ENCODE results near the gene GNL1.
A peak's percentile ranks its signal among the peaks of the same experiment; 100 is the strongest.

GNL1 gene

DNA sequence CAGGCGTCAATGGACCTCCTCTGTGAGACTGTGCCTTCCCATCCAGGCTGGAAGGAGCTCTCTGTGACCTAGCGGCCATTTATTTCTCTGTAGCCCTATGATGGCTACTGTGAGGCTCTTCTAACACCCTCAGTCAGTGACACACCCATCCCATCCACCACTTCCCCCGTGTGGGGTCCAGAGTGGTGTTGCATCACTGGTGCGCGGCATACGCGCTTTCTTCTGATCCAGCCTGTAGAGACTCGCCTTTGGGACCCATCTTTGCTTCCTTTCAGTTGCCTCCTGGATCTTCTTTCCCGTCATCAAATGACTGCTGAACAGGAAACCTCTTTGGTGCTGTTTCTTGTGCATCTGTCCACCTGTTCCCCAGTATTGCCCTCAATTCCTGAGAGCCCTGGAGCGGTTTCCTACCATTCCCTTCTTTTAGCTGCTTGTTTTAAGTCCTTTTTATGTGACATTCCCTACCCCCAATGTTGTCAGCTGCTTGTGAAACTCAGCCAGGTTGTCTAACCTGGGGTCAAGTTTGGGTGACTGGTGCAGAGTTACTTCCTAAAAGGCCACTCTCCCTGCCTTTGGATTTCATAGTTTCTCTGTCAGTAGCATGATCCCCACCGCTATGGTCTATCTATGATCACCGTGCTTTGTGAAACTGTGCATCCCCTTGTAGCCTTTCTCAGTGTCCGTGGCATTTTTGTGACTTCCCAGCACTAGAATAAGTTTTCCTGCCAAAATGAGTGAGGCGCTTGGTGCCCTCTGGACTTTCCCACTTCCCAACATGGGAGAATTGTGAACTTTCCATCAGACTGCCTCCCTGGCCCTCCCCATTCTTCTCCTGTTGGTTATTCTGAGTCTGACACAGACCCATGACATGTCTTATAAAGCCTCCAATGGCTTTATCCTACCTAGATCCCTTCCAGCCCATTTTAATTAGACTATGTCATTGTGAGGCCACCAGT is 6.5 kb upstream of the GNL1 start:
- ATAC-seq (replicated peaks; ENCODE audit: extremely low read depth, poor library complexity, severe bottlenecking): no peak

DNA sequence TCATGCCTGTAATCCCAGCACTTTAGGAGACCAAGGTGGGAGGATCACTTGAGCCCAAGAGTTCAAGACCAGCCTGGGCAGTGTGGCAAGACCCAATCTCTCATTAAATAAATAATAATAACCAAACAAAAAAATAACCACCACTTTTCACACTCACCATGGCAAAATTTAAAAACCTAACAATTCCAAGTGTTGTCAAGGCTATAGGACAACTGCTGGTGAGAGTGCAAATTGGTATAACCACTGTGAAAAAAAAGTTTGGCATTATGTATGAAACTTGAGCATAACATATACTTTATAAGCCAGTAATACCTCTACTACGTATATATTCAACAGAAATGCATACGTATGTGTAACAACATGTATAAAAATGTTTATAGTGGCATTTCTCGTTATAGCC is 4.6 kb upstream of the GNL1 start:
- ATAC-seq (replicated peaks; ENCODE audit: extremely low read depth, poor library complexity, severe bottlenecking) (no peak), DNase-seq (ENCODE audit: low spot score in 2 of 2) (no peak)
- no peaks in the 10 kb centered on the region for H3K9me3 Mint-ChIP-seq
- H3K27me3 Mint-ChIP-seq: no peaks in the 10 kb centered on the region
- H3K27ac Mint-ChIP-seq (ENCODE audit: low read depth): no peak overlapping the region
- no peak overlapping the region for H3K4me3 Mint-ChIP-seq
- peaks cover 30% of the 10 kb centered on the region for H3K4me1 Mint-ChIP-seq
- H3K36me3 Mint-ChIP-seq (ENCODE audit: insufficient read depth): peaks cover 24% of the 10 kb centered on the region

More for the DNA sequence above, 6.5 kb upstream of the GNL1 start:
- Mint-ChIP-seq H3K9me3 (no peaks in the 10 kb centered on the region), H3K27me3 (no peaks in the 10 kb centered on the region), H3K27ac (ENCODE audit: low read depth) (peak overlapping the region; percentile 71), H3K4me3 (no peak overlapping the region), H3K4me1 (peaks cover 14% of the 10 kb centered on the region), H3K36me3 (ENCODE audit: insufficient read depth) (peaks cover 8% of the 10 kb centered on the region)
- DNase-seq (ENCODE audit: low spot score in 2 of 2): no peak

DNA sequence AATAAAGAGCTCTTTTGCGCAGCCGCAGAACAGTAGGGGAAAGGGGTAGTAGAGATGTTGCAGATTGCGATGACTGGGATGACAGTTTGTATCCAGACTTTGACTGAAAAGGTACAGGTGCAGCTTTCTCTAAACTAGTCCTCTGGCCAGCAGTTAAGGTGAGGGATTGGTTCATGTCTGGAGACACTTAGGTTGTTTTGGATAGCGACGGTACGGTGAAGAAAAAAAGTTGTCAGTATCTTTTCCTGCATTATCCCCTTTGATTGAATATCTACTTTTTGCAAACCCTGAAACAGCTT is 1.3 kb upstream of the GNL1 start:
- Mint-ChIP-seq H3K4me3 (peak overlapping the region; percentile 94), H3K27ac (ENCODE audit: low read depth) (peak overlapping the region; percentile 99), H3K36me3 (ENCODE audit: insufficient read depth) (peaks cover 28% of the 10 kb centered on the region), H3K4me1 (peaks cover 61% of the 10 kb centered on the region), H3K27me3 (no peaks in the 10 kb centered on the region), H3K9me3 (no peaks in the 10 kb centered on the region)
- ATAC-seq (replicated peaks; ENCODE audit: extremely low read depth, poor library complexity, severe bottlenecking) (no peak), DNase-seq (ENCODE audit: low spot score in 2 of 2) (no peak)

DNA sequence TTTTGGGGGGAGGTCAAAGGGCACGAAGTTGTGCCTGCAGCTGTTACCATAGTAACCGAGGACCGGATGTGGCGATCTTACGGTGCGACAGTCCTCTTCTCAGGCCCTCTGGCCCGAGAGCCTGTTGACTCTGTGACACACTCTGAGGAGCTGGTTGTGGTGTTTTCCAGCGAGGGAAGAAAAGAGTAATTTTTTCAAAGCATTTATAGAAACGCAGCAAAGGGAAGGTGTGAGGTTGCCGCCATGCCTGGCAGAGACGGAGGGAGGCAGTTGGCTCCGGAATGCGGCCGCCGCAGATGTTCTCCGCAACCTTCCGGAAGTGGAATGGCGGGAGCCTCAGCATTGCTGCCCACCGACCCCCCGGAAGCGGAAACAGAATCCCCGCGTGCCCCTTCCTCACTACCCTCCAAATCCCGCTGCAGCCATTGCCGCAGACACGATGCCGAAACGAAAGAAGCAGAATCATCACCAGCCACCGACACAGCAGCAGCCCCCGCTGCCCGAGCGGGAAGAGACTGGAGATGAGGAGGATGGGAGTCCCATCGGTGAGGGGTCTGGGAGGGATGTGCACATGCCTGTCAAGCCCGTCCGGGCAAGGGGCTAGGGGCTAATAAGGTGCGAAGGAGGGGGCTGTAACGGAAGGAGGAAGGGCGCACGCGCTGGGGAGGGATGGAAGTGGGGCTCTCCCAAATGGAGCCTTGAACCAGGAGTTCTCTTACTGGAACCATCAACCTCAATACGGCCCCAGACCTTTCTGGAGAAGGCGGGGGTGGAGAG is 805 bp upstream of the GNL1 start, which contains the start of gene PRR3:
TSS of gene PRR3 (plus strand) at position 390 of the 777 bp plus-strand sequence. CDS start at position 440, 50 bp downstream.
- no peaks in the 10 kb centered on the region for H3K9me3 Mint-ChIP-seq
- H3K27me3 Mint-ChIP-seq: no peaks in the 10 kb centered on the region
- H3K4me3 Mint-ChIP-seq: peak within 1 kb of the TSS; percentile 94
- H3K4me1 Mint-ChIP-seq: peaks cover 66% of the 10 kb centered on the region
- peaks cover 30% of the 10 kb centered on the region for H3K36me3 Mint-ChIP-seq (ENCODE audit: insufficient read depth)
- peak in 1 of 2 donors; percentile 90 for DNase-seq (ENCODE audit: low spot score in 2 of 2)
- ATAC-seq (replicated peaks; ENCODE audit: extremely low read depth, poor library complexity, severe bottlenecking): peak; percentile 67
- H3K27ac Mint-ChIP-seq (ENCODE audit: low read depth): peak within 1 kb of the TSS; percentile 99

DNA sequence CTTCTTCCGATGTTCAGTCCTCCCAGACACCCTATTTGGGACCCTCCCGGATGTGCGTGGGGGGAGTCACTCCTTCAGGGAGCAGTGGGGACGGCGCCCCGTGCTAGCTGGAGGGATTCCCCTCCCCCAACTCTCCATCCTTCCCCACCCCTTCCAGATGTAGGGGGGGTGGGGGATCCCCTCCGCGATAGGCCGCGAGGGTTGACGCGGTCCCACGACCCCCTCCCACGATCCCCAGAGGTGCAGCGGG is 548 bp downstream of the GNL1 start:
- ATAC-seq (replicated peaks; ENCODE audit: extremely low read depth, poor library complexity, severe bottlenecking): no peak

DNA sequence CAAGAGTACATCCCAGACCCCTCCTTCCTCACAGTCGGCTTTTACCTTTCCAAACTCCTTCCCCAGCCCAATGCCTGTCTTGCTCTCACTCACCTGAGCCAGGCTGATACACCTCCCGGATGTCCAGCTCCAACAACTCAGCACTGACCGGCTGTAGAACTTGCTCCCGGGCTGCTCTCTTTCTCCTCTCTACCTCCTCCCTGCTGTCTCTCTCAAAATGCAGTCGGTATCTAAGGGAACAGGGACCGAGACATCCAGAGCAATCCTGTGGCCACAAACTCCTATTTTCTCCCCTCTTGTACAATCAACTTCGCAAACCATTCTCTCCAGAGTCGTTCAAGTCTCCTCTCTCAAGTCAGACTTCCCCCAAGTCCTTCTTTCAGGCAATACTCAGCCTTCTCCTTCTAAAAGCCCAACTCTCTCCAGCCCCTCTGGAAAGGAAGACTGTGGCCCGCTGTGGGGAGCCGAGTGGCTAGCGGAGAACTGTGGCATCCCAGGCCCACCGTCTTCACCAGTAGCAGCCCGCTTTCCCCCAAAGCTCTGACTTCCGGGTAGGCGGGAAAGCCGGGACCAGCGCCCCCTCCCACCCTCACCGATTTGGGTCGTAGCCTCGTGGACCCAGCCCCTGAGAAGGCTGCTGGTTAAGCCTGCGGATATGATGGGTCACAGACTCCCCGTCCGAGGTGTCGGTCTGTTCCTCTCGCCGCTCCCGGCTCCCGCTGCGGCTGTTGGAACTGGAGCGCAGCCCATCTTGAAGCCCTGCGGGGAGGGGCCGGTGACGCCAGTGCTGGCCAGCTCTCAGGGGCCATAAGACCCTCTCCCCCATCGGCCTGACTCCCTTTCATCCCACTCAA is 1.1 kb downstream of the GNL1 start:
- no peak for ATAC-seq (replicated peaks; ENCODE audit: extremely low read depth, poor library complexity, severe bottlenecking)
- no peak for DNase-seq (ENCODE audit: low spot score in 2 of 2)
- Mint-ChIP-seq H3K27ac (ENCODE audit: low read depth) (peak overlapping the region; percentile 99), H3K4me3 (peak overlapping the region; percentile 94), H3K27me3 (no peaks in the 10 kb centered on the region), H3K9me3 (no peaks in the 10 kb centered on the region), H3K36me3 (ENCODE audit: insufficient read depth) (peaks cover 38% of the 10 kb centered on the region), H3K4me1 (peaks cover 66% of the 10 kb centered on the region)

More for the DNA sequence above, 548 bp downstream of the GNL1 start:
- peak overlapping the region; percentile 99 for H3K27ac Mint-ChIP-seq (ENCODE audit: low read depth)
- H3K4me1 Mint-ChIP-seq: peaks cover 66% of the 10 kb centered on the region
- H3K4me3 Mint-ChIP-seq: peak overlapping the region; percentile 94
- no peak for DNase-seq (ENCODE audit: low spot score in 2 of 2)
- peaks cover 33% of the 10 kb centered on the region for H3K36me3 Mint-ChIP-seq (ENCODE audit: insufficient read depth)
- no peaks in the 10 kb centered on the region for H3K27me3 Mint-ChIP-seq
- no peaks in the 10 kb centered on the region for H3K9me3 Mint-ChIP-seq

DNA sequence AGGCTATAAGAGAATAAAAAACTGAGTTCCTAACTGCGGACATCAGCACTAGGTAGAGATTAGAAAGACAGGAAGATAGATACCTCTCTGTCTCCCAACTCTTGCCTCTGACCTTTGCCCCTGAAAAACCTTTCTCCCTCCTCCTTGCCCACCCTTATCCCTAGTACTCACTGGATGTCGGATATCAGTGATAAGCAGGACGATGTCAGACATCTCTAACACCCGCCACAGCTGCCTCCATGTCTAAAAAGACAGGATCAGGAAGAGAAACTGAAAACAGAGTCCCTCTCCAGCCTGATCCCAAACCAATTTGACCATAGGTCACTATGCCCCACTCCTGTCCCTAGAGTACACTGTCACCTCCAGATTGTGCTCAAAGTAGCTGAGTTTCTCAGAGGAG is 1.9 kb downstream of the GNL1 start:
- Mint-ChIP-seq H3K36me3 (ENCODE audit: insufficient read depth) (peaks cover 43% of the 10 kb centered on the region), H3K4me1 (peaks cover 62% of the 10 kb centered on the region), H3K27ac (ENCODE audit: low read depth) (peak overlapping the region; percentile 11), H3K27me3 (no peaks in the 10 kb centered on the region), H3K9me3 (no peaks in the 10 kb centered on the region), H3K4me3 (peak overlapping the region; percentile 94)
- DNase-seq (ENCODE audit: low spot score in 2 of 2): no peak
- ATAC-seq (replicated peaks; ENCODE audit: extremely low read depth, poor library complexity, severe bottlenecking): no peak

DNA sequence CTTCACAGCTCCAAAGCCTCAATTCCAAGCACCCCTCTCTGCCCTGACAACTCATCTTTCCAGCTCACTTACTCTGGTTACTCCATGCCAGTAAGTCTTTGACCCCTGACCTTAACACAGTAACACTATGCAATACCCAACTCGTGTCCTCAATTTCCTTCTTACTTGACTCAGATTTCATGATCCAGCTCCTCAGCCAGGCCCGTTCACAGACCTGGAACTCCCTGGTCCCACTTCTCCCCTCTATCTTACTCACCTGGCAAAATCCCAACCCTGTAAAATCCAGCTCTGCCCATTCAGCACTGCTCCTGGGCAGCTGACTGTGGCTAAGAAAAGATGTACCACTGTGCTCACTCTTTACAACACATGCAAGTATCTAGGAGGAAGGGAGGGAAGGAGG is 7.9 kb downstream of the GNL1 start:
- H3K4me3 Mint-ChIP-seq: no peak overlapping the region
- peaks cover 40% of the 10 kb centered on the region for H3K36me3 Mint-ChIP-seq (ENCODE audit: insufficient read depth)
- DNase-seq (ENCODE audit: low spot score in 2 of 2) (no peak), ATAC-seq (replicated peaks; ENCODE audit: extremely low read depth, poor library complexity, severe bottlenecking) (no peak)
- no peak overlapping the region for H3K27ac Mint-ChIP-seq (ENCODE audit: low read depth)
- H3K27me3 Mint-ChIP-seq: no peaks in the 10 kb centered on the region
- H3K9me3 Mint-ChIP-seq: no peaks in the 10 kb centered on the region
- H3K4me1 Mint-ChIP-seq: peaks cover 25% of the 10 kb centered on the region

DNA sequence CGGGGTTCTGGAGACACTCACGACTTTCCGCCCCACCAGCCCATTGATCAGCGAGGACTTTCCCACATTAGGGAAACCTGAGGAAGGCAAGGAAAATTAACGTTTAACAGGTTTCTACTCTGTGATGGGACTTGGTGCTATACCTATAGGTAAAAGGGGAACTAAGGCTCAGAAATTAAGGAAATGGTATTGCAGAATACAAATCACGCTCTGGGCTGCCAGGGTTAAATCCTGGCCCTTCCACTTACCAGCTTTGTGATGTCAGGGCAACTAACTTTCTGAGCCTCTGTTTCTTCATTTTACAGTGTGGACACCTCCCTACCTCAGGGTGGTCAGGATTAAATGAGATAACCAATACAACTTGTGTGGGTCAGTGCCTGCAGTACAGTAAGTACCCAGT is 8.8 kb downstream of the GNL1 start:
- ATAC-seq (replicated peaks; ENCODE audit: extremely low read depth, poor library complexity, severe bottlenecking) (no peak), DNase-seq (ENCODE audit: low spot score in 2 of 2) (no peak)
- peak overlapping the region; percentile 30 for H3K27ac Mint-ChIP-seq (ENCODE audit: low read depth)
- no peaks in the 10 kb centered on the region for H3K9me3 Mint-ChIP-seq
- no peak overlapping the region for H3K4me3 Mint-ChIP-seq
- H3K36me3 Mint-ChIP-seq (ENCODE audit: insufficient read depth): peaks cover 38% of the 10 kb centered on the region
- H3K27me3 Mint-ChIP-seq: no peaks in the 10 kb centered on the region
- H3K4me1 Mint-ChIP-seq: peaks cover 26% of the 10 kb centered on the region

DNA sequence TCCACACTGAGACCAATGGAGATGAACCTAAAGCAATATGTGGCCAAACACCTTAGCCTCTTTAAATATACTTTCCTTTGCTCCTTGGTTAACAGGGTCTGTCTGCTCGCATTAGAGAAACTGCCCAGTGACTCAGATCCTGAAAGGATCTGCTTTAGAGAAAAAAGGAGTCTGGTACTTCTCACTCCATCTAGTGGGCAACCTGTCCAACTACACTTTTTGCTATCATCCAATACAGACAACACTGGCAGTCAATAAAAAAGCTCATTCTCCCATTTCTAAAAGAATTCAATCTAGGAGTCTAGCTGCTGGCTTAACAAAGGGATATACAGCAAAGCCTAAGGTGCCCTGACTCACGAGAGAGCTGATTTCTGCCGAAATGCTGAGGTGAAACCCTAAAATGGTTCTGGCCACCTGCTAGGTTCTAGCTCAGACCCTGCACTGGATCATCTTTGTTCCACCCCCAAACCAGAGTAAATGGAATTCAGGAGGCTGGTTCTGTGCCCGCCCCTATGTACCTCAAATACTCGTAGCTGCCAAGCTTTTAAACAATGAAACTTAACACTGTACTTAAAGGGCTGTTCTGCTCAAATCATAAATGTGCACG is 11.5 kb downstream of the GNL1 start:
- peak overlapping the region; percentile 46 for H3K4me3 Mint-ChIP-seq
- H3K4me1 Mint-ChIP-seq: peaks cover 33% of the 10 kb centered on the region
- ATAC-seq (replicated peaks; ENCODE audit: extremely low read depth, poor library complexity, severe bottlenecking) (peak; percentile 34), DNase-seq (ENCODE audit: low spot score in 2 of 2) (no peak)
- H3K36me3 Mint-ChIP-seq (ENCODE audit: insufficient read depth): peaks cover 23% of the 10 kb centered on the region
- H3K27me3 Mint-ChIP-seq: no peaks in the 10 kb centered on the region
- H3K9me3 Mint-ChIP-seq: no peaks in the 10 kb centered on the region
- peak overlapping the region; percentile 87 for H3K27ac Mint-ChIP-seq (ENCODE audit: low read depth)

DNA sequence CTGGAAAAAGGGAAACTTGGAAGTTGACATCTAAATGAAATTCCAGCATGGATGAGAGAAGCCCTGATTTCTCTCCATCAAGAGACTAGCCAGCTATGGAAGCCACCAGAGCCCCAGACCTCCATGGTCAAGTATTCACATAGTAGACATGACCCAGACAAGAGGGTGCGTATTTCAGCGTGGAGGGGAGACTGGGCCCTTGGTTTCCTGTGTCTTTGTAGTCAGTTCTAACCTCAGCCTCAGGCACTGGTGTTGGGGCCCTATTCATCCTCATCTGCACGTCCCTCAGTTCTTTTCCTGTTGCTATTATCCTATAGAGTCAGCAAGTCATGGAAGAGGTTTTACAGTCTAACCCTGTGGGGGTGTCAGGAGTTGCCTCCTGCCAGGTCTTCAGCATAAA is 12.5 kb downstream of the GNL1 start:
- peak; percentile 33 for ATAC-seq (replicated peaks; ENCODE audit: extremely low read depth, poor library complexity, severe bottlenecking)
- no peaks in the 10 kb centered on the region for H3K9me3 Mint-ChIP-seq
- DNase-seq (ENCODE audit: low spot score in 2 of 2): no peak

DNA sequence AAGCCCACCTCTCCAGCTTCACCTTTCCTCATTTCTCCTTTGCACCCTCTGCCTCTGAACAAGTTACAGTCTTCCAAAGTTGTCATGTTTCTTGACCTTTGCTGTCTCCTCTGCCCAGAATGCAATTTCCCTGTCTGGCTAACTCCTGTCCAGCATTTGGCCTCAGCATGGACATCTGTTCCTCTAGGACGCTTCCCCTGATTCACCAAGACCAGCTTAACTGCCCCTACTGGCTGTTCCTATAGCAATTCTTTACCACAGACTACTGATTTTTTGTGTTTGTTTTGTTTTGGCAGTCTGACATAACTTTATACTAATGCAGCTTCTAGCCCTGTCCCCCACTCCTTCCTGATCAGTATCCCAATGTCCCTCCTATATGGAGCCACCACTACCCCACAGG is 13.4 kb downstream of the GNL1 start:
- Mint-ChIP-seq H3K9me3 (no peaks in the 10 kb centered on the region), H3K27ac (ENCODE audit: low read depth) (peak overlapping the region; percentile 87), H3K4me3 (peak overlapping the region; percentile 82), H3K36me3 (ENCODE audit: insufficient read depth) (peaks cover 10% of the 10 kb centered on the region), H3K4me1 (peaks cover 33% of the 10 kb centered on the region), H3K27me3 (no peaks in the 10 kb centered on the region)
- no peak for ATAC-seq (replicated peaks; ENCODE audit: extremely low read depth, poor library complexity, severe bottlenecking)
- no peak for DNase-seq (ENCODE audit: low spot score in 2 of 2)

More for the DNA sequence above, 12.5 kb downstream of the GNL1 start:
- peaks cover 33% of the 10 kb centered on the region for H3K4me1 Mint-ChIP-seq
- H3K27me3 Mint-ChIP-seq: no peaks in the 10 kb centered on the region
- H3K4me3 Mint-ChIP-seq: peak overlapping the region; percentile 46
- H3K27ac Mint-ChIP-seq (ENCODE audit: low read depth): peak overlapping the region; percentile 87
- H3K36me3 Mint-ChIP-seq (ENCODE audit: insufficient read depth): peaks cover 18% of the 10 kb centered on the region
